K562 (cell line): Measurements from ENCODE around the gene CWC22. TPM values are rescaled to one million over a fixed set of nuclear protein-coding genes. Genes with fewer than 3 reads are reported as not detected.

Source experiments
- C11orf30 ChIP-seq: fragments of 450-650 bp; IDR thresholded peaks from 2 replicates; pipeline ENCODE4 v1.6.1; 2016; ENCODE audit warnings: low read depth, mild to moderate bottlenecking
- CCAR2 ChIP-seq: fragments of 200-400 bp; formaldehyde crosslinking; IDR thresholded peaks from 2 replicates; pipeline ENCODE4 v1.6.1; 2017; ENCODE audit warnings: mild to moderate bottlenecking, low read depth, low read length
- CCNT2 ChIP-seq: IDR thresholded peaks from 2 replicates; pipeline ENCODE4 v1.6.1; 2011; ENCODE audit warnings: borderline replicate concordance, low read depth, mild to moderate bottlenecking, moderate library complexity, mixed read lengths, low read length; ENCODE audit not compliant: insufficient read length; ENCODE audit errors: extremely low read depth
- ETV5 ChIP-seq: sonication (generic); formaldehyde crosslinking; IDR thresholded peaks from 2 replicates; pipeline ENCODE4 v1.4.0; 2020; ENCODE audit warnings: low read depth, mild to moderate bottlenecking, missing genetic modification reagents
- FOXP1 ChIP-seq: sonication (generic); formaldehyde crosslinking; IDR thresholded peaks from 2 replicates; pipeline ENCODE4 v1.8.0; 2022; ENCODE audit warnings: mild to moderate bottlenecking, missing genetic modification reagents
- GATAD2B ChIP-seq: fragments of 450-650 bp; IDR thresholded peaks from 2 replicates; pipeline ENCODE4 v1.6.1; 2017; ENCODE audit warnings: mild to moderate bottlenecking, borderline replicate concordance
- HDGF ChIP-seq: fragments of 450-650 bp; IDR thresholded peaks from 2 replicates; pipeline ENCODE4 v1.6.1; 2016
- KLF16 ChIP-seq: IDR thresholded peaks from 2 replicates; pipeline ENCODE4 v1.6.1; 2016; ENCODE audit warnings: antibody characterized with exemption
- LEF1 ChIP-seq: fragments of 450-650 bp; IDR thresholded peaks from 2 replicates; pipeline ENCODE4 v1.6.1; 2016; ENCODE audit warnings: mild to moderate bottlenecking
- NCOA4 ChIP-seq: fragments of 450-650 bp; IDR thresholded peaks from 2 replicates; pipeline ENCODE4 v1.6.1; 2018; ENCODE audit warnings: mild to moderate bottlenecking; ENCODE audit not compliant: partially characterized antibody
- NFATC3 ChIP-seq: fragments of 450-650 bp; IDR thresholded peaks from 2 replicates; pipeline ENCODE4 v1.6.1; 2017; ENCODE audit warnings: mild to moderate bottlenecking
- NFE2 ChIP-seq: IDR thresholded peaks from 2 replicates; pipeline ENCODE4 v1.6.1; 2014; ENCODE audit warnings: antibody characterized with exemption, low read depth
- POLR3G ChIP-seq: IDR thresholded peaks from 2 replicates; pipeline ENCODE4 v1.6.1; 2011; ENCODE audit not compliant: insufficient read length, insufficient replicate concordance; ENCODE audit errors: extremely low read depth
- SRSF9 ChIP-seq: fragments of 200-400 bp; formaldehyde crosslinking; IDR thresholded peaks from 2 replicates; pipeline ENCODE4 v1.6.1; 2017; ENCODE audit warnings: low read depth, low read length, borderline replicate concordance
- ZC3H11A ChIP-seq: IDR thresholded peaks from 2 replicates; pipeline ENCODE4 v1.6.1; 2012; ENCODE audit warnings: low read depth, low read length, improper control_type of control experiment
- ZNF23 ChIP-seq: fragments of 250-450 bp; sonication (Bioruptor Pico); IDR thresholded peaks from 2 replicates; pipeline ENCODE4 v1.4.0; 2020; ENCODE audit warnings: mild to moderate bottlenecking
- ZNF239 ChIP-seq: fragments of 250-450 bp; sonication (Bioruptor Pico); IDR thresholded peaks from 2 replicates; pipeline ENCODE4 v1.4.0; 2020; ENCODE audit warnings: mild to moderate bottlenecking
- ZNF277 ChIP-seq: fragments of 250-450 bp; sonication (Bioruptor Pico); IDR thresholded peaks from 2 replicates; pipeline ENCODE4 v1.8.0; 2022; ENCODE audit warnings: inconsistent platforms, mild to moderate bottlenecking, moderate library complexity, borderline replicate concordance
- ZNF316 ChIP-seq: fragments of 450-650 bp; IDR thresholded peaks from 2 replicates; pipeline ENCODE4 v1.6.1; 2016
- polyA plus RNA-seq, 8 experiments: library from polyadenylated mRNA; depleted of rRNA in 4 of 8; stranded (reverse) in 5 of 8; unstranded in 3 of 8; fragments of >200 nt; fragmentation: Nextera tagmentation in 2 of 8; fragmentation: Illumina TruSeq in 1 of 8; extraction: Ambion mirVana in 2 of 8; extraction: Trizol in 1 of 8; gene quantifications; 2 replicates each; pipeline versions ENCODE4 v1.2.1 to v1.2.3, GENCODE V29; 2011 to 2014; ENCODE audit warnings: inconsistent platforms in 1 of 8, missing spikeins in 1 of 8
- total RNA-seq, 7 experiments: library from RNA; depleted of rRNA in 6 of 7; stranded (reverse); fragments of >200 nt in 6 of 7; fragmentation: Illumina TruSeq in 2 of 7; extraction: Trizol in 2 of 7; gene quantifications; 2 replicates each; pipeline versions ENCODE4 v1.2.1 to v1.2.3, GENCODE V29; 2011 to 2021; ENCODE audit warnings: low replicate concordance in 1 of 7
- TF ChIP-seq, protein P1 (sequence below): sonication (generic); formaldehyde crosslinking; IDR thresholded peaks from 2 replicates; pipeline ENCODE4 v1.8.0; 2022; ENCODE audit warnings: mild to moderate bottlenecking, low read depth, missing genetic modification reagents
- TF ChIP-seq, protein P2 (sequence below): fragments of 250-450 bp; sonication (Bioruptor Pico); IDR thresholded peaks from 2 replicates; pipeline ENCODE4 v1.5.1; 2021; ENCODE audit warnings: mild to moderate bottlenecking

Gene CWC22
- total and polyA plus RNA-seq, 9 of the 15 experiments (the other 6 are each of a cell fraction or from before 2014, with no cell fraction given) = 14.5 to 54.2 (median 36.7) TPM

DNA sequence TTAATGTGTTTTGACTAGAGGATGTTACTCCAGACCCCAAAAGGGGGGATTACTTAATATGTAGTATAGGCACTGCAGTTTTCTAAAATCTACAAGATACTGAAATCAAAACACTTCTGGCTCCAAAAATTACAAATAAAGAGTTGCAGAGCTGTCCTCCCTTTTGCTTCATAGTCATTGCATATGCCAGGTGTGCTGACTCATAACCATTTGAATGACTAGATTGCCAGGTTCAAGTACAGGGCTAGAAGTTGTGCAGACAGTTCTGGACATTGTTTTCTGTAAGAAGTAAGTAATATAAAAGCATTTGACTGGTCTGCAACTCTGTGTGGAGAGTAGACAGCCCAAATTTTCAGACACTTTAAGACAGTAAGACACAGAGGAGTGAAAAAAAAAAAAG, 6.7 kb downstream of the CWC22 start (continued):
- TF ChIP-seq NFE2 (peak; percentile 67), CCNT2 (no peak), HDGF (no peak), SRSF9 (no peak), NCOA4 (no peak), FOXP1 (CRISPR knock-in tag) (no peak), ZNF277 (no peak), ZC3H11A (no peak), CCAR2 (no peak), C11orf30 (peak; percentile 28; the same call in 1 of the 2 replicates), POLR3G (no peak), GATAD2B (no peak), ZNF23 (CRISPR knock-in tag) (no peak), ZNF316 (peak; percentile 39; the same call in 1 of the 2 replicates), NFATC3 (no peak), KLF16 (no peak), ETV5 (CRISPR knock-in tag) (no peak), LEF1 (no peak), ZNF239 (CRISPR knock-in tag) (no peak)
- TF ChIP-seq, protein P1, sequence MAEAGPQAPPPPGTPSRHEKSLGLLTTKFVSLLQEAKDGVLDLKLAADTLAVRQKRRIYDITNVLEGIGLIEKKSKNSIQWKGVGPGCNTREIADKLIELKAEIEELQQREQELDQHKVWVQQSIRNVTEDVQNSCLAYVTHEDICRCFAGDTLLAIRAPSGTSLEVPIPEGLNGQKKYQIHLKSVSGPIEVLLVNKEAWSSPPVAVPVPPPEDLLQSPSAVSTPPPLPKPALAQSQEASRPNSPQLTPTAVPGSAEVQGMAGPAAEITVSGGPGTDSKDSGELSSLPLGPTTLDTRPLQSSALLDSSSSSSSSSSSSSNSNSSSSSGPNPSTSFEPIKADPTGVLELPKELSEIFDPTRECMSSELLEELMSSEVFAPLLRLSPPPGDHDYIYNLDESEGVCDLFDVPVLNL = no peak
- TF ChIP-seq, protein P2, sequence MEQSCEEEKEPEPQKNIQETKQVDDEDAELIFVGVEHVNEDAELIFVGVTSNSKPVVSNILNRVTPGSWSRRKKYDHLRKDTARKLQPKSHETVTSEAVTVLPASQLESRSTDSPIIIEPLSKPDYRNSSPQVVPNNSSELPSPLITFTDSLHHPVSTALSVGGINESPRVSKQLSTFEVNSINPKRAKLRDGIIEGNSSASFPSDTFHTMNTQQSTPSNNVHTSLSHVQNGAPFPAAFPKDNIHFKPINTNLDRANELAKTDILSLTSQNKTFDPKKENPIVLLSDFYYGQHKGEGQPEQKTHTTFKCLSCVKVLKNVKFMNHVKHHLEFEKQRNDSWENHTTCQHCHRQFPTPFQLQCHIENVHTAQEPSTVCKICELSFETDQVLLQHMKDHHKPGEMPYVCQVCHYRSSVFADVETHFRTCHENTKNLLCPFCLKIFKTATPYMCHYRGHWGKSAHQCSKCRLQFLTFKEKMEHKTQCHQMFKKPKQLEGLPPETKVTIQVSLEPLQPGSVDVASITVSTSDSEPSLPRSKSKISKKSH (CRISPR knock-in tag) = no peak
